Measurements from ENCODE around the gene NXNL1. TPM values are rescaled to one million over a fixed set of nuclear protein-coding genes. Genes with fewer than 3 reads are reported as not detected.

Gene NXNL1
- total and polyA plus RNA-seq, 2 of the 13 experiments (the other 11 are each of a cell fraction or from before 2014, with no cell fraction given) = not detected

- TF ChIP-seq ZNF280D (CRISPR knock-in tag; IDR thresholded peaks at IDR 0.05) (no peak), MEIS2 (CRISPR knock-in tag; IDR thresholded peaks at IDR 0.05) (0 out of 2 replicates have a peak, but pooled peaks have one; percentile 15), KMT2A (CRISPR knock-in tag; IDR thresholded peaks at IDR 0.05) (no peak), MTA3 (CRISPR knock-in tag; IDR thresholded peaks at IDR 0.05) (no peak), ZNF720 (CRISPR knock-in tag; IDR thresholded peaks at IDR 0.05) (no peak), ZZZ3 (CRISPR knock-in tag; IDR thresholded peaks at IDR 0.05; ENCODE audit: borderline replicate concordance) (peak; percentile 17; the same call in 1 of the 2 replicates), RCOR2 (CRISPR knock-in tag; IDR thresholded peaks at IDR 0.05) (peak; percentile 28; the same call in 1 of the 2 replicates), CBX5 (CRISPR knock-in tag; IDR thresholded peaks at IDR 0.05; ENCODE audit: borderline replicate concordance) (no peak), KDM4B (CRISPR knock-in tag; IDR thresholded peaks at IDR 0.05) (peak; percentile 36; the same call in 1 of the 2 replicates), ZNF770 (CRISPR knock-in tag; IDR thresholded peaks at IDR 0.05) (0 out of 2 replicates have a peak, but pooled peaks have one; percentile 46), HHEX (CRISPR knock-in tag; IDR thresholded peaks at IDR 0.05) (no peak), GTF2F1 (IDR thresholded peaks at IDR 0.05; ENCODE audit: low read length) (no peak), GZF1 (CRISPR knock-in tag; IDR thresholded peaks at IDR 0.05) (0 out of 2 replicates have a peak, but pooled peaks have one; percentile 19), EP300 (IDR thresholded peaks at IDR 0.05; ENCODE audit: low read depth in 2 of 2, low read length in 2 of 2) (peak; percentile 30 to 38; a peak in 2 of 4 replicates), EP300 (CRISPR knock-in tag; IDR thresholded peaks at IDR 0.05; ENCODE audit: borderline replicate concordance) (peak; percentile 18; the same call in 1 of the 2 replicates), MEF2D (CRISPR knock-in tag; IDR thresholded peaks at IDR 0.05) (peak; percentile 68; the same call in 1 of the 2 replicates), SMARCC2 (IDR thresholded peaks at IDR 0.05) (no peak), ZNF567 (CRISPR knock-in tag; IDR thresholded peaks at IDR 0.05; ENCODE audit: borderline replicate concordance) (peak; percentile 77; the same call in 1 of the 2 replicates), PHF21A (CRISPR knock-in tag; IDR thresholded peaks at IDR 0.05) (no peak; the same call in none of the 2 replicates), E2F5 (CRISPR knock-in tag; conservative IDR thresholded peaks at IDR 0.05) (0 out of 2 replicates have a peak, but pooled peaks have one; percentile 40), ZNF543 (CRISPR knock-in tag; IDR thresholded peaks at IDR 0.05) (peak; percentile 94), ZGPAT (CRISPR knock-in tag; IDR thresholded peaks at IDR 0.05) (peak; percentile 77), ZNF768 (CRISPR knock-in tag; IDR thresholded peaks at IDR 0.05) (peak; percentile 13; the same call in 1 of the 2 replicates)
These were observed 40.9 kb downstream of the NXNL1 start, which contains the start of gene MVB12A (continued) for GRCh38 chr19:17419621-17420474.

All from HepG2 (cell line).